Subcutaneous adipose tissue (tissue), 4 donors: ENCODE data around the gene OR2M7. TPM values are rescaled to one million over a fixed set of nuclear protein-coding genes. Genes with fewer than 3 reads are reported as not detected.

ENCODE experiments used
- total RNA-seq, 4 donors: library from RNA; depleted of rRNA; stranded (reverse); fragments of >200 nt; gene quantifications; one replicate each; pipeline ENCODE4 v1.1.0, GENCODE V29; 2016
- TF ChIP-seq, protein P1 (sequence below): fragments of 450-650 bp; IDR thresholded peaks from one replicate; pipeline ENCODE4 v1.5.1; 2016; ENCODE audit warnings: low read depth, mild to moderate bottlenecking, control low read depth, antibody characterized with exemption, moderate library complexity

OR2M7 gene, protein sequence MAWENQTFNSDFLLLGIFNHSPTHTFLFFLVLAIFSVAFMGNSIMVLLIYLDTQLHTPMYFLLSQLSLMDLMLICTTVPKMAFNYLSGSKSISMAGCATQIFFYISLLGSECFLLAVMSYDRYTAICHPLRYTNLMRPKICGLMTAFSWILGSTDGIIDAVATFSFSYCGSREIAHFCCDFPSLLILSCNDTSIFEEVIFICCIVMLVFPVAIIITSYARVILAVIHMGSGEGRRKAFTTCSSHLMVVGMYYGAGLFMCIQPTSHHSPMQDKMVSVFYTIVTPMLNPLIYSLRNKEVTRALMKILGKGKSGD
- total RNA-seq: not detected

DNA sequence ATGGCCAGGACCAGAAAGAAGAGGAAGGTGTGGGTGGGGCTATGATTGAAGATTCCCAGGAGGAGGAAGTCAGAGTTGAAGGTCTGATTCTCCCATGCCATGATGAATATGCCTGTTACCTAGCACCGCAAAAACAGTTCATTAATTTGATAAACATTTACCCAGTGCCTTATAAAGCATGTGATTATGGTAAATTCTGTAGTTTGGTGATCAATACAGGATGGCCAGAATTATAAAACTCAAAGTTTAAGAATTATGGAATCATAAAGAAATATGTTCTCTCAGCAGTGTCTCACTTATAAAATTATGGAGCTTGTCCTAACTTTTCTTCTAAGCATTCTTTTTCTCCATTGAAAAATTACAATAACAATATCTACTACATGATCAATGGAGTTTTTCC is at the start of gene OR2M7:
Gene OR2M7 (minus strand): TSS at position 101 of the 400 bp plus-strand sequence. CDS start 0 bp downstream, at position 101.
- TF ChIP-seq, protein P1, sequence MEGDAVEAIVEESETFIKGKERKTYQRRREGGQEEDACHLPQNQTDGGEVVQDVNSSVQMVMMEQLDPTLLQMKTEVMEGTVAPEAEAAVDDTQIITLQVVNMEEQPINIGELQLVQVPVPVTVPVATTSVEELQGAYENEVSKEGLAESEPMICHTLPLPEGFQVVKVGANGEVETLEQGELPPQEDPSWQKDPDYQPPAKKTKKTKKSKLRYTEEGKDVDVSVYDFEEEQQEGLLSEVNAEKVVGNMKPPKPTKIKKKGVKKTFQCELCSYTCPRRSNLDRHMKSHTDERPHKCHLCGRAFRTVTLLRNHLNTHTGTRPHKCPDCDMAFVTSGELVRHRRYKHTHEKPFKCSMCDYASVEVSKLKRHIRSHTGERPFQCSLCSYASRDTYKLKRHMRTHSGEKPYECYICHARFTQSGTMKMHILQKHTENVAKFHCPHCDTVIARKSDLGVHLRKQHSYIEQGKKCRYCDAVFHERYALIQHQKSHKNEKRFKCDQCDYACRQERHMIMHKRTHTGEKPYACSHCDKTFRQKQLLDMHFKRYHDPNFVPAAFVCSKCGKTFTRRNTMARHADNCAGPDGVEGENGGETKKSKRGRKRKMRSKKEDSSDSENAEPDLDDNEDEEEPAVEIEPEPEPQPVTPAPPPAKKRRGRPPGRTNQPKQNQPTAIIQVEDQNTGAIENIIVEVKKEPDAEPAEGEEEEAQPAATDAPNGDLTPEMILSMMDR: no peak

DNA sequence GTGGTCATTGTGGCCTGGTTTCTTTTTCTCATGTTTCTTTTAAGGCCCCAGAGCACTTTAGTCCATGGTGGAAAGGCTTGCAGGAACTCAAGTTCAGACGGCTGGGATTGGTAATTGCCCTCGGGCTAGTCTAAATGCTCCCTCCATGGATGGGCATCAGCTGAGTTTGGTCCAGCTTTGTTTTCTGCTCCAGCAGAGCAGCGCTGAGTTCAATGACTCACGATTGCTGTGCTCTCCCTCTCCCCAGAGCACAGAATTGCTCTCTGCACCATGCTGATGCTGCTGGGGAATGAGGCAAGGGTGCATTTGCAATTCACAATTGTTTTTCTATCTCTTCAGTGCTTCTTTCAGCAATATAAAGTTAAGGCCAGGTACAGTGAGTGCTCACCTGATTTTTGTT is 49.4 kb upstream of the OR2M7 start:
- TF ChIP-seq, protein P1: no peak

DNA sequence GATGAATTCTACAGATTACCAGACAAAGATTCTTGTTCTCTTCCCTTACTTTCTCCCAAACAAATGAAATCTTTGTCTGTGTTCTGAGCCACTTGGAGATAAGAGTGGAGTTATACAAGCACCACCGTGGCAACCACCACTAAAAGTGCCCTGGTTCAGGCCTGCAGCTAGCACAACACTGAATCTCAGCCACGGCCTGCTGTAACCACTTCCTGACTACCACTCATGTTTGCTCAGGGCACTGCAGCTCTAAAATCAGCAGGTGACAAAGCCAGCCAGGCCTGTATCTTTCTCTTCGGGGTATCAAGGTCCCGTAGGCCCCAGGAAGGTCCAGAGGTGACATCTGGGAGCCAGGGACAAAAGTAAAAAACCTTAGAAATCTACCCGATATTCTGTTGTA is 48.0 kb upstream of the OR2M7 start:
- TF ChIP-seq, protein P1: no peak

DNA sequence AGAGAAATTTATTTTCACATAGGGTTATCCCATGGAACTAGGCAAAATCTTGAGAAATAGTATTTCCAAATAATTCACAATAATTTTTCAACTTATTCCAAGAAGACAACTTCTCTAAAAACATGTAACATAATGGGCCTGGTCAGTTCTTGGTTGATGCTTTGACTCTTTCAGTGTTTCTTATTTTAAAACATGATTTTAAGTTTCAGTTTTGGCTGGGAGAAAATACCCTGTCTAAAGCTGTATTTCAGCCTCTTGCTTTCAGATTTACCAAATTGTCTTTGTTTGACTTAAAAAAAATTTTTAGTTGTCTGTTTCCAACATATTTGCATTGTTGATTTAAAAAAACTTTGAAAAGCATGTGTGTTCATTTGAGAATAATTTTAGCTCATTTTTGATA is 42.2 kb upstream of the OR2M7 start:
- TF ChIP-seq, protein P1: no peak

DNA sequence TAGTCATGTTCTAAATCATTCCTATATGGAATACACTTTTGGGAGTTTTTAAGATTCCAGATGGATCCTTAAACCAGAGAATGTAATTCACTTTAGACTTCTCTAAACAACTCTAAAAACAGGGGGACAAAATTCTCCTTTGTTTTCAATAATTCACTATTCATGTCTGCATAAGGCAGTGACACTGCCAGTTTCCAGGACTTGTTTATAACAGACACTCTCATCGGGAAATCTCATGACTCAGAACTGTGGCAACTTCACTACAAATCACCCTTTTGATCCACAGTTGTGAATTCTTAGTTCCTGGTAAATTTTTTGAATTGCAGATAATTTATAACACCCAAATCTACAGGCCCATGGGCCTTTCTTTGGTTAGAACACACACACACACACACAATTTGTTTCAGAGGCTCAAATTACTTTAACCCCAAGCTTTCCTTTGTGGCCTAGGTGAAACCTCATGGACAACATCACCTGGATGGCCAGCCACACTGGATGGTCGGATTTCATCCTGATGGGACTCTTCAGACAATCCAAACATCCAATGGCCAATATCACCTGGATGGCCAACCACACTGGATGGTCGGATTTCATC is 36.9 kb upstream of the OR2M7 start, which contains the start of gene OR2T4:
Gene OR2T4 (plus strand): TSS at position 545 of the 595 bp plus-strand sequence. CDS start 0 bp downstream, at position 545.
- TF ChIP-seq, protein P1: no peak

DNA sequence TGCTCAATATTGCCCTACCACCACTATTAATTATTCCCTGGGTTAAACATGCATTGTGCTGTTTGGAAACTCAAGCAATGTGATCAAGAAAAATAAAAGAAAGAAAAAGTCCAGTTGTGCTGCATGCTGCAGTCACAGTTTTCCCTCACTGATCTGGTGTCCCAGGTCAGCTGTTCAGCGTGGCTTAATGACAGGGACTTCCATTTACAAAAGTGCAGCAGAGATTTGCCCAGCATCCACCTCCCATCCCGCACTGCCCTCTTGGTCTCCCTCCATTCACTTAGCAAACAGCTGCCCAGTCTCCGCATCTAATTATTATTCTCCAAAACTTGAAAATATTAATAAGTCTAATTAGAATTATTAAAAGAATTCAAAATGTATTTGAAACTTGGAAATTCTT is 35.0 kb upstream of the OR2M7 start:
- TF ChIP-seq, protein P1: no peak

DNA sequence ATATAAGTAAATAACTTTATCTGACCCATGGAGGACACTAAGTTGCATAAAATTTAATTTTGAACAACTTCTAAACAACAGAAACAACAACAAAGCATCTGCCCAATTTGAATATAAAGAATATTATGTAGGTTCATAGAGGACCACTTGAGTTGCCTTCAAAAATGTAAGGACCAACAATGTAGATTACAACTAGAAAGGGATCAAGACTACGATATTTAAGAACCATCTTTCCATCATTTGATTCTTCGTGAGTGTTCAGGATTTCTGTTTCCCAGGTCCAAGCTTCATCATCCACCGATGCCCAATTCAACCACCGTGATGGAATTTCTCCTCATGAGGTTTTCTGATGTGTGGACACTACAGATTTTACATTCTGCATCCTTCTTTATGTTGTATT is 24.1 kb upstream of the OR2M7 start, which contains the start of gene OR14C36:
Gene OR14C36 (plus strand): TSS at position 301 of the 400 bp plus-strand sequence. CDS start 0 bp downstream, at position 301.
- TF ChIP-seq, protein P1: no peak
